HG03045 (cell line): ENCODE measurements around the gene GTPBP8.

ENCODE experiments used
- ATAC-seq: cut with Tn5 transposase; IDR thresholded peaks from one replicate; pipeline ENCODE4 v1.9.1; 2021; ENCODE audit warnings: mild to moderate bottlenecking, moderate library complexity; ENCODE audit not compliant: unreplicated experiment

Gene GTPBP8

DNA sequence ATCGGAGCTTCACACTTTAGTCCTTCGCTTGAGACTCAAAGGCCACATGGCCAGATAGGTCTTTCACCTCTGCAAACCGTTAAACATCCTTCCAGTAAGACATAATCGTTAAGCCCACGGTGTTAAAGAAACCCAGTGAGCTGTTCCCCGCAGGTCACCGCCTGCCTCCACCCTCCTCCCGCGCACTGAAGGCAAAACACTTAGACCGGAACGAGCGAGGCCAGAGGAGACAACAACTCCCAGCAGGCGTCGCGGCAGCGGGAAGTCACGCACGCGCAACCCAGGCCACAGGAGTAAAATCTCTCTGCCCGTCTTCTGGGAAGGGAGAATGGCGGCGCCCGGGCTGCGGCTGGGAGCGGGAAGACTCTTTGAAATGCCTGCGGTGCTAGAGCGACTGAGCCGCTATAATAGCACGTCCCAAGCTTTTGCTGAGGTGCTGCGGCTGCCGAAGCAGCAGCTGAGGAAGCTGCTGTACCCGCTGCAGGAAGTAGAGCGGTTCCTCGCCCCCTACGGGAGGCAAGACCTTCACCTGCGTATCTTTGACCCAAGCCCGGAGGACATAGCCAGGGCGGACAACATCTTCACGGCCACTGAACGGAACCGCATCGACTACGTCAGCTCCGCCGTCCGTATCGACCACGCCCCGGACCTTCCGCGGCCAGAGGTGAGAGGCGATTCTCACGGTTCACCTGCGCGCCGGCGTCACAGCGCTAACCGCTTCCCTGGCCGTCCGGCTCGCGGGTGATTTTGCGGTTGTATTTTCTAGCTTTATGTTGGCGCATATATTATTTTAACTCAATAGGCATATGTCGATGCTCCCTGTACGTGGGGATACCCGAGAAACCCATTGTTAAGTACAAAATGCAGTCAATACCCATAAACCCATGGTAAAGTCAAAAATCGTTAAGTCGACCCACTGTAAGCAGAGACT, at the start of gene GTPBP8:
Gene GTPBP8, plus strand, starts transcription at position 313 of the 931 bp plus-strand sequence. Its CDS starts 16 bp downstream, at position 329.
- peak; percentile 95 for ATAC-seq

DNA sequence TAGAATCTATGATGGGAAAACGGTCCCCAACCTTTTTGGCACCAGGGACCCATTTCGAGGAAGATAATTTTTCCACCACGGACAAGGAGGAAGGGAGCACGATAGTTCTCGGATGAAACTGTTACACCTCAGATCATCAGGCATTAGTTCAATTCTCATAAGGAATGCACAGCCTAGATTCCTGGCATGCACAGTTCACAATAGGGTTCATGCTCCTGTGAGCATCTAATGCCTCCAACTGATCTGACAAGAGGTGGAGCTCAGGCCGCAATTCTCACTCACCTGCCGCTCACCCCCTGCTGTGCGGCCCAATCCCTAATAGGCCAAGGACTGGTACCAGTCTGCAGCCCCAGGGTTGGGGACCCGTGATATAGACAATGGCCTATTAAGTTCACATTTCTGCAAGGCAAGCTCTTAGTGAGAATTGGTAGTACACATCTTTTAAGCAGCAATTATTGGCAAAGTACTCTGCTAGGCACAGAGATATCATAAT, 42.4 kb upstream of the GTPBP8 start:
- ATAC-seq = no peak

DNA sequence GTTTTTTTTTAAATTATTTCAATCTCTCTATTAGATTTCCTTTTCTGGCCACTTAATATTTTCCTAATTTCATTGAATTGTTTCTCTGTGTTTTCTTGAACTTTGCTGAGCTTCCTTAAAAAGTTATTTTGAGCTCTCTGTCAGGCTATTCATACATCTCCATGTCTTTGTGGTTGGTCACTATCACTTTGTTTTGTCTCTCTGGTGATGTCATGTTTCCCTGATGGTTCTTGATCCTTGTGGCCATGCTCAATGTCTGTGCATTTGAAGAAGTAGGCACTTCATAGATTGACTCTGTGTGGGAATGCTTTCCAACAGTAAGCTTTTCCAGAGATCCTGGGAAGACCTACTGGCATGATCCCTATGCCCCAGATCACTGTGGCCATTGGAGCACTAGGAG, 34.4 kb upstream of the GTPBP8 start:
- no peak for ATAC-seq

DNA sequence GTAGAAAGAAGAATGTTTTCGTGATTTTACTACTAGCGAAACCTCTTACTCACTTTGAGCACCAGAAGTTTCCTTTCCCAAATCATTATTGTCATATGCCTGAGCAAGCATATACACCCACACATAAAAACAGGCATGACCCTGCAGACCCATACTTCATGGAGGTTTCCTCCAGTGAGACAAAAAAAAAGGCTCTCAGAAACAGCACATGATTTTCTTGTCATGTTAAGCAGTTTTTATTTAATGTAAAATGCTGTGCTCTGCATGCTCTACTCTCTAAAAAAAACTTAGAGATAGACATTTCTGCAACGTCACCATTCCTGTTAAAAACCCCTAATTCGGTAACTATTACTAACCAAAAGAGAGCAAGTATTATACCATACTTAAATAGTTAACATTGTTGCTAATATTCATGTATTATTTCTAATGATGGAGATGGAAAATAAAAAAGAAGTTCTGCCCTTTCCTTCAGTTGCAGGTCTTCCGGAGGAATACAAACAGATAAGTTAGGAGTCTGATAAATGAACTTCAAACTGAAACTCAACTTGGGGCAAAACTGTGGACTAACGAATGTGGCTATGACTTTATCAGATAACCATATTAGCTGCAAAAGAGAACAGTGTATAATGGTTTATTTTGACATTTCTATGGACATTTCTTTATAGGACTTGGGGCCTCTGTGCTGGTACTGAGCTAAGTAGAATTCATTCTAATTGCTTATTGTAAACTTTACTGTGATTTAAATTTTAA, 31.8 kb upstream of the GTPBP8 start:
- ATAC-seq = no peak

DNA sequence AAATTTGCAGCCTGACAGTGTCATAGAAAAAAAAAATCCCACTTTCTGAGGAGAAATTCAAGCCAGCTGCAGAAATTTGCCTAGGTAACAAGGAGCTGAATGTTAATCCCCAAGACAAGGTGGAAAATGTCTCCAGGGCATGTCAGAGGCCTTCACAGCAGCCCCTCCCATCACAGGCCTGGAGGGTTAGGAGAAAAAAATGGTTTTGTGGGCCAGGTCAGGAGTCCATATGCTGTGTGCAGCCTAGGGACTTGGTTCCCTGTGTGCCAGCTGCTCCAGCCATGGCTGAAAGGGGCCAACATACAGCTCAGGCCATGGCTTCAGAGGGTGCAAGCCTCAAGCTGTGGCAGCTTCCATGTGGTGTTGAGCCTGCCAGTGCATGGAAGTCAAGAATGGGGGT, 27.1 kb upstream of the GTPBP8 start:
- no peak for ATAC-seq

DNA sequence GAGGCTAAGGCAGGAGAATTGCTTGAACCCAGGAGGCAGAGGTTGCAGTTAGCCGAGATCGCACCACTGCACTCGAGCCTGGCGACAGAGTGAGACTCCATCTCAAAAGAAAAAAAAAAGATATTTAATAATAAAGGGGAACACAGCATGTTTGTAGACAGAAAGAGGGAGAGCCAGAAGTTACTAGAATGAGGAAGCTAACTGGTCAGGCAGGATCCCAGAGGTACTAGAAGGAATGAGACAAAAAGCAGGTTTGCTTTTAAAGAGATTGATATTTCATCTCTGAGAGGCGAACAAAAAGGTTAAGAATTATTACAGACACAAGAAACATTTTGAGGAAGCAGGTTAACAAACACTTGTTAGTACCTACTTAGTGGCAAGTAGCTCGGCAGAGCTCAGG, 25.1 kb upstream of the GTPBP8 start:
- ATAC-seq = no peak

DNA sequence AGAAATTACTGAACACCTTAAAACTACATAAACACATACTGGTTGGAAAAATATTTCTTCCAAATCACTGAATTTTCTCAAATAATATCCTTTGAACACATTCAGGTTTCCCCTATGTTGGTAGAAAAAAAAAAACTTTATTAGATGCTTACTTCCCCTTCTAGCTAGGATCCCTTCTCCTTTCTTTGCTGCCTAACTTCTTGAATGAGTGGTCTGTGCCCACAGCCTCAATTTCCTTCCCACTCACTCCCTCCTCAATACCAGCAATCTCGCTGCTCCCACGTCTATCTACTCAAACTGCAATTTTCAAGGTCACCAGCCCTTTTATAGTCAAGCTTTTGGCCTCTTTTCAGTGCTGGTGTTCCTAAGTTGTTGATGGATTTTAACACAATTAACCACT, 24.2 kb upstream of the GTPBP8 start:
- no peak for ATAC-seq

DNA sequence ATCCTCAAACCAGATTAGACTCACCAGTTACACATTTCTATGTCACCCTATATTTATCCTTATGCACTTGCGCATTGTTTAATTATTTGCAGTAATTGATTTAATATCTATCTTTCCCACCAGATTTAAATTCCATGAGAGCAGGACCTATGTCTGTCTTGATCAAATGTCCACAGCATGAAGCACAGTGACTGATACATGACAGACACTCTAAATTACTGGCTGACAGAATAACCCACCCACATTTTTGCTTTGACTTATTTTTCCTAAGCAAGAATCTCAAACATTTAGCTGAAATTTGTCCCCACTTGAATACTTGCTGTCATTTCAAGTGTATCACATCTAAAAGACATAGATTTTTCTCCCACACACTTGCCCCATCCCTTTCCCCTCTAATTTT, 23.4 kb upstream of the GTPBP8 start:
- ATAC-seq = no peak

DNA sequence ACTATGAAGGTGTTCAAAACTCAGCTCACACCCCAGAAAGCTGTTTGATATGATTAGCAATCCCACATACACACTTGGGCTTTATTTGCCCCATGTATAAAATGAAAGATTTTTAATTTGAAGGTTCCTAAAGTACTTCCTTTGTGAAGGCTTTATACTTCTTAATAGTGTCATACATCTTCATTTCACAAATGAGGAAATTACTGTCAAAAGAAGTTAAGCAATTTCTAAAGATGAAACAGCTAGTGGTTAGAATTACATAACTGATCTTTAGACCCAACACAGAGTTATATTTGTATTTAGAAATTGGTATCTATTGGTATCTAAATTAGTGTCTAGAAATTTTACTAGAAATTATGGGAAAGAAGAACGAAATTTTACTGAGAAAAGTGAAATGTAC, 23.0 kb upstream of the GTPBP8 start:
- no peak for ATAC-seq

DNA sequence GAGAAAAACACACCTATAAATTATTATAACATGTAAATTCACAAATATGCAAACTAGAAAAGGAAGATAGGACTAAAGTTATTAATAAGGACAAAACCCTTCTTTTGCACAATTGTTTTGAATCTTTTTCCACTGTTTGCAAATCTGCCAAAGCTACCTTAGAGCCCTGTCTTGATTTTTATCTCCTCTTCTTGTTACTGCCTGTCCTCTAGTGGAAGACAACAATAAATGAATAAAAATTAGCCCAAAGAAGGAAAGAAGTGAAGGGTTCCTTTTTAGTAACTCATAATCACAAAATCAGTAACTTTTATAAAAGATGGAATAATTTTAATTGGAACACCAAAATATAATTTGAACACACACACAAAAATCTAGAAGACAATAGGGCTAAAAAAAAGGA, 18.6 kb upstream of the GTPBP8 start:
- ATAC-seq = no peak

DNA sequence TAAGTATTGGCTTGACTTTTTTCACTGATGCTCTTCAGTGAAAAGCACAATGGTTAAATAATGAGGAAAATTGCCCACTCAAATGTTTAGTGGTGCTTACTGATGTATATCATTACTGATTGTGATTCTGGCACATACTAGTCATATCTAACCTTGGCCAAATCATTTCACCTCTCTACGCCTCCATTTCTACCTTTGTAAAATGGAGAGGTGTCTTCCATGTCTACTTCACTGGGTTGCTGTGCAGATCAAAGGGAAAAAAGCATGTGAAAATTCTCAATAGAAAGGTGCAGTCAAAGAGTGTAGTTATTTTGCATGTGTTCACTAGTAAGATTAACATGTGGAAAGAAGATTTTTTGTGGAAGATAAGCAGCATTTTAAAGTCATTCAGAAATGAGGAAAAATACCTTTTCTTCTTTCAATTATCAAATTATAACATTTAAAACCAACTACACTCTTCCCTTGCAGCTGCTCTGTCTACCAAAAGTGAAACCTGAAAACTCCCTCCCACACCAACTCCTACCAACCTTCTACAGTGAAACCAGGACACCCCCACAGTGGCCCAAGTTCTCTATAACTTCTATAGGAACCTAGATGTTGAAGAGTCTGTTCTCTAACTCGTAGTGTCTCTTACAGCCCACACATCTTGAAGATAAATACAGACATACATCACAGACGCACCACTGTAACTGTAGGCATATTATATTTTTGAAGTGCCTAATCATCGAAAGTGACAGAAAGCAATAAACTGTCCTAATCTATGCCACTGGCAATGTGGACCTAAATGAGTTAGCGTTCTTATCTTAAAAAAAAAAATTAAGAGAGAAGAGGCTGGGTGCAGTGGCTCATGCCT, 17.2 kb upstream of the GTPBP8 start:
- peak; percentile 83 for ATAC-seq

DNA sequence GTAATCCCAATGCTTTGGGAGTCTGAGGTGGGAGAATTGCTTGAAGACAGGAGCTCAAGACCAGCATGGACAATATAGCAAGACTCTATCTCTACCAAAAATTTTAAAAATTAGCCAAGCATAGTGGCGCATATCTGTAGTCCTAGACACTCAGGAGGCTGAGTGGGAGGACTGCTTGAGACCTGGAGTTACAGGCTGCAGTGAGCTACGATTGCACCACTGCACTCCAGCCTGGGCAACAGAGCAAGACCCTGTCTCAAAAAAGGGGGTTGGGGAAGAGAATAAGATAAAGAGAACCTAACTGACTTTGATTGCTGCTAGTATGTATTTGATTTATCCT, 16.6 kb upstream of the GTPBP8 start:
- ATAC-seq = peak; percentile 16

DNA sequence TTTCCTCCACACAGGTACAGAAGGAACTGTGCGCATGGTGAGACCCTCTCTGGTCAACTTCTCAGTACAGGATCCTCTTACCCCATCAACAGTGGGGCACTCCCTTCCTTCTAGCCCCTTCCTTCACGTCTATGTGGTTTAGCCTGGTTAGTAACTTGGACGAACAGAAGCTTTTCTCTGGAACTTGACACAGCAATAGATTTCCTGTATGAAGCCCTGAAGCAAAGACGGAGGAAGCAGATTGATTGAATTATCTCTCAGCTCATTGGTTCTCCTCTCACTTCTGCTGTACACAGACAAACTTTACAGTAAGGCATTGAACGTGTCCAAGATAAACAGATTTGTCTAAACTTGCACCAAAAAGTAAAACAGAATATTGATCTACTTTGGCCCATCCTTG, 15.9 kb upstream of the GTPBP8 start, which contains the start of gene CD200R1:
Gene CD200R1, minus strand, starts transcription at position 210 of the 400 bp plus-strand sequence. CDS start 246 bp downstream, outside the sequence.
- no peak for ATAC-seq

DNA sequence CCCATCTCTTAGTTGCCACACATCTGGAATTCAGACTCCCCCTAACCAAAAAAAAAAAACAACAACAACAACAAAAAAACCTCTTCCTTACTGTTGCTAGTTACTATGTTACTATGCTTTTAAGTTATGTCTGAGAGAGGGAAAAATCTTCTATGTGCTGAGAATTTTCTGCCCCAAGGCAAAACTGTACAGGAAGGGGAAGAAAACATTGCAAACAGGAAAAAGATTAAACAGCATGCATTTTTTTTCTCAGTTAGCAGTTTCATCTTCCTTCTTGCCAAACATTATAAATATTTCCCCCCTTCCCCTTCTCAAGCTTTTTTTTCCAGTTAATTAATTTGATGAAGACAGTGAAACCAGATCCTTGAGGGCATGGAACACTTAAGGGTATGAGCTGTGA, 14.8 kb upstream of the GTPBP8 start:
- no peak for ATAC-seq

DNA sequence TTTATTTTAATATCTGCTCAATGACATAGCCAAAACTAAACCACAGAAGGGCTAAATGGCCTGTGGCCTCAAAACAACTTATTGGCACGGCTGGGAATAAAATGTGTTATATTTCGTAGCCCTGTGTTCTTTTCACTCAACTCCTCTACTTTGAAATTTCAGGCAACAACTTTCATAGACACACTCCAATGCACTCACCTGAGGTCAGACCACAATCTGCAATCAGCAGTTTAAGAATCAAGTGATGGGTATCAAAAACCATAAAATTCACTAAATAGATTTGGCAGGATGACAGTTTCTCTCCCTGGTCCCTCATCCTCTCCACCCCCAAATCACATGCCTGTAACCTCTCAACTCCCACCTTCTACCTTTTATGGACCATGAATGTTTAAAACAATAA, 13.8 kb upstream of the GTPBP8 start:
- ATAC-seq = no peak

DNA sequence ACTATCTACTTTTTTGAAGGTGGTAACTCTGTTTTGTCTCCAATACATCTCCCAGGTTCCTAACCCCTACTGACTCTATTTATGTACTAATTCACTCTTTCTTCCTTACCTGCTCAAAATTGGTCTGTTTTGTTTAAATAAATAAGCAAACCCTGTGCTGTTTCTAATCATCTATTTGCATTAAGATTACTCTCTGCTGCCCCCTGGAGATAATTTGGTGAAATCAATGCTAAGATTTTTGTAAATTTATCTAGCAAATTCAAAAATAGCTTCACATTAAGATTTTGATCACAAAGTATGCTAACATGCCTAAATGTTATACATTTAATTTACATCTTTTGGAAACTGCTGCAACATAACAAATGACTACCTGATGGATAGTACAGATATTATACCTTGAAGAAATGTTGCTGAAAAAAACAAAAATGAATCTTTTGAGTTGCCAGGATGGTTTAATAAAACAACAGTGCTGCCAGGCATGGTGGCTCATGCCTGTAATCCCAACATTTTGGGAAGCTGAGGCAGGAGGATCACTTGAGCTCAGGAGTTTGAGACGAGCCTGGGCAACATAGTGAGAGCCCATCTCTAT, 11.4 kb upstream of the GTPBP8 start:
- no peak for ATAC-seq

DNA sequence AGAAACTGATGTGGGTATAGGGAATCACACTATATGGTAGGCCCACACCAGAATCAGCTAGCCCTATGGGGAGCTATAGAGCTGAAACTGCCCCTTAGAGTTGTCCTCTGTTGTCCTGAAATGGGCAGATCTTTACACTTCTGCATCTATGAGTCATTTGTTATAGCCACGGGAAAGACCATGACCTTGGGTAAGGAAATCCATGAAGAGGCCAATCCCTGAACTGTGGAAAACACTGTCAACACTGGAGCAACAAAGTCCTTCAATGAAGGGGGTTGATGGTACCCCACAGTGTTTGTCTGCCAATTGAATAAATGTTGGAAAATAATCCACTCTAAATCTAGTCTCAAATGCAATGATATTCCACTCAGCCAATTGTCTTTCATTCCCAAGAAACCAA, 10.7 kb upstream of the GTPBP8 start:
- ATAC-seq = no peak

DNA sequence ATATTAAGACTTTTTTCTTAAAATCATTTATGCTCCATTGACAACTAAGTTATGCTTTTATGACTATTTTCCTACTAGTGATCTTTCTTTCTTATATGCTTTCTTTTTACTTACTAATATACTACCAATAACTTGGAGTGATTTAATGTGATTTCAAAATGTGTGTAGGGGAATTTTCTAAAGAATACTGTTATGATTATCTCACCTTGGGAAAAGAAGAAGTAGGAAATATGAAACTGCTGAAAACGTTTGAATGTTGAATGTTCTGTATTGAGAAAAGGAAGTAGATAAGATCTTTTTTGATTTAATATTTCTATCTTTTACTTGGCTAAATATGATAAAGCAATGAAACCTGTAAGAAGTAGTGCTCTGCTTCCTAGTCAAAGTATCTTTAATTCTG, 8.1 kb upstream of the GTPBP8 start:
- ATAC-seq = no peak

DNA sequence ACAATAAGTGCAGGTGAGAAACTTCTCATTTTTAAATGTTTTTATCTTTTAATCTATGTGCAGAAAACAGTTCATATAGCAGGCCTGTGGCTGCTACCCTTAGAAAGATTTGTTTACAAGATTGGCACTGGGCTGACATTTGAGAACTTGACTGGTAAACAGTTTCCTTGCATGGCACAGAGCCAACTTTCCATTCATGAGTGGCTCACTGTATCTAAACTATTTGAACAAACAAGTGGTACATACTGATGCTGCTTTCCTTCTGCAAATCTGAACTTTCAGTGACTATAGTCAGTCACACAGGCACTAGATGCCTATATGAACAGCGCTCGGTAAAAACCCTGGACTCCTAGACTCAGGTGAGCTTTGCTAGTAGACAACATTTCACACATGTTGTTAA, 6.3 kb upstream of the GTPBP8 start:
- peak; percentile 48 for ATAC-seq

DNA sequence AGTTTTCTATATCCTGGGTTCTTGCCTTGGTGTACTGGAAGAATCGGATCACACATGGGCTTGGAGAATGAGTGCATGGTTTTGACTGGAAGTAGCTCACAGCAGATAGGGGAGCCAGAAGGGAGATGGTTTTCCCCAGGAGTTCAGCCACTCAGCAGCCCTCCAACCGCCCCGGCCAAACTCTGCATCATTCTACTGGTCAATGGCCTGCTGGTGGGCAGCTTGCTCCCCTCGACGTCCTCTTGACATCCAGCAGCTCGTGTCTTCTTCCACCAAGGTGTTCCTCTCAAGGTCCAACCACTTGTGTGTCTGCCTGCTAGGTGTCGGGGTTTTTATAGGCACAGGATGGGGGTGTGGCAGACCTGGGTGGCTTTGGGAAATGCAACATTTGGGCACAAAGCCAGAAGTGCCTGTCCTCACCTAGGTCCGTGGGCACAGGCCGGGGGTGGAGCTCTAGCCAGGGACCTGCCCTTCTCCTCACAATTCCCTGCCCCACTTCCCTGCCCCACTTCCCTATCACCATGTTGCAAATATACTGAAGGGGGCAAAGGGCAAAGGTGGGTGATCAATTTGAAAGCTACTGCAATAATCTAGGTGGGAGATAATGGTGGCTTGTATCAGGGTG, 3.0 kb upstream of the GTPBP8 start:
- no peak for ATAC-seq
